IPS-18a (cell line): Measurements from ENCODE around the gene CACNA1C.
"Not testable (repeated sequence)": the region's sequence is repeated elsewhere in the genome, so short reads cannot be mapped to it uniquely, and the experiment has no call there.

Source experiments
- H3K27ac ChIP-seq: one replicate; pipeline ENCODE4 v1.5.1; 2013; ENCODE audit warnings: low read length
- H3K27me3 ChIP-seq: one replicate; pipeline ENCODE4 v1.6.1; 2013; ENCODE audit warnings: mild to moderate bottlenecking, low read length; ENCODE audit not compliant: control insufficient read depth, insufficient read depth
- H3K36me3 ChIP-seq: one replicate; pipeline ENCODE4 v1.6.1; 2013; ENCODE audit warnings: low read depth, low read length; ENCODE audit not compliant: control insufficient read depth
- H3K4me1 ChIP-seq: one replicate; pipeline ENCODE4 v1.6.1; 2013; ENCODE audit warnings: low read depth, low read length; ENCODE audit not compliant: control insufficient read depth
- H3K4me3 ChIP-seq: one replicate; pipeline ENCODE4 v1.5.1; 2013; ENCODE audit warnings: low read length
- H3K9ac ChIP-seq: one replicate; pipeline ENCODE4 v1.6.1; 2013; ENCODE audit warnings: mild to moderate bottlenecking, low read length, moderate library complexity
- H3K9me3 ChIP-seq: one replicate; pipeline ENCODE4 v1.6.1; 2013; ENCODE audit warnings: low read depth, low read length; ENCODE audit not compliant: control insufficient read depth

Gene CACNA1C

GRCh38 chr12:2489275-2489674 is 436.5 kb downstream of the CACNA1C start:
- H3K9me3 ChIP-seq = no peaks in the 10 kb centered on the region
- H3K36me3 ChIP-seq = no peaks in the 10 kb centered on the region
- H3K4me3 ChIP-seq = no peak overlapping the region
- no peak overlapping the region for H3K9ac ChIP-seq
- H3K27ac ChIP-seq = no peak overlapping the region
- H3K27me3 ChIP-seq = no peaks in the 10 kb centered on the region
- no peaks in the 10 kb centered on the region for H3K4me1 ChIP-seq

GRCh38 chr12:2490831-2491230 is 438.0 kb downstream of the CACNA1C start:
- no peak overlapping the region for H3K4me3 ChIP-seq
- no peak overlapping the region for H3K9ac ChIP-seq
- H3K27me3 ChIP-seq = no peaks in the 10 kb centered on the region
- H3K4me1 ChIP-seq = no peaks in the 10 kb centered on the region
- no peaks in the 10 kb centered on the region for H3K9me3 ChIP-seq
- H3K27ac ChIP-seq = no peak overlapping the region
- H3K36me3 ChIP-seq = no peaks in the 10 kb centered on the region

- H3K9ac ChIP-seq, H3K4me3 ChIP-seq, H3K9me3 ChIP-seq, H3K27ac ChIP-seq, H3K36me3 ChIP-seq, H3K27me3 ChIP-seq, H3K4me1 ChIP-seq: not testable (repeated sequence)
Observed at GRCh38 chr12:2491349-2491748, 438.6 kb downstream of the CACNA1C start.

GRCh38 chr12:2492236-2492635 is 439.4 kb downstream of the CACNA1C start:
- no peaks in the 10 kb centered on the region for H3K27me3 ChIP-seq
- H3K4me1 ChIP-seq = no peaks in the 10 kb centered on the region
- H3K4me3 ChIP-seq = no peak overlapping the region

GRCh38 chr12:2493086-2493485 is 440.3 kb downstream of the CACNA1C start:
- Histone ChIP-seq H3K4me1 (no peaks in the 10 kb centered on the region), H3K27me3 (no peaks in the 10 kb centered on the region), H3K36me3 (no peaks in the 10 kb centered on the region), H3K9me3 (no peaks in the 10 kb centered on the region), H3K4me3 (no peak overlapping the region), H3K27ac (no peak overlapping the region), H3K9ac (no peak overlapping the region)

More at GRCh38 chr12:2492236-2492635, 439.4 kb downstream of the CACNA1C start:
- Histone ChIP-seq H3K36me3 (no peaks in the 10 kb centered on the region), H3K9me3 (no peaks in the 10 kb centered on the region), H3K9ac (no peak overlapping the region), H3K27ac (no peak overlapping the region)

- H3K27me3 ChIP-seq = no peaks in the 10 kb centered on the region
- H3K9me3 ChIP-seq = no peaks in the 10 kb centered on the region
- H3K36me3 ChIP-seq = no peaks in the 10 kb centered on the region
- H3K27ac ChIP-seq = no peak overlapping the region
- H3K9ac ChIP-seq = no peak overlapping the region
- no peaks in the 10 kb centered on the region for H3K4me1 ChIP-seq
- H3K4me3 ChIP-seq = no peak overlapping the region
Observed at GRCh38 chr12:2494486-2495192, 441.9 kb downstream of the CACNA1C start.

- H3K27ac ChIP-seq = no peak overlapping the region
- H3K27me3 ChIP-seq = no peaks in the 10 kb centered on the region
- H3K9me3 ChIP-seq = no peaks in the 10 kb centered on the region
- no peaks in the 10 kb centered on the region for H3K36me3 ChIP-seq
- no peak overlapping the region for H3K9ac ChIP-seq
- no peaks in the 10 kb centered on the region for H3K4me1 ChIP-seq
- H3K4me3 ChIP-seq = no peak overlapping the region
Observed at GRCh38 chr12:2495417-2496112, 442.8 kb downstream of the CACNA1C start.

GRCh38 chr12:2498964-2499500 is 446.2 kb downstream of the CACNA1C start:
- Histone ChIP-seq H3K4me1 (no peaks in the 10 kb centered on the region), H3K9ac (no peak overlapping the region), H3K9me3 (no peaks in the 10 kb centered on the region), H3K4me3 (no peak overlapping the region), H3K27me3 (no peaks in the 10 kb centered on the region), H3K27ac (no peak overlapping the region), H3K36me3 (no peaks in the 10 kb centered on the region)

GRCh38 chr12:2501464-2502191 is 448.8 kb downstream of the CACNA1C start:
- no peaks in the 10 kb centered on the region for H3K4me1 ChIP-seq
- no peaks in the 10 kb centered on the region for H3K36me3 ChIP-seq
- no peaks in the 10 kb centered on the region for H3K27me3 ChIP-seq
- no peaks in the 10 kb centered on the region for H3K9me3 ChIP-seq
- H3K9ac ChIP-seq = no peak overlapping the region
- H3K27ac ChIP-seq = no peak overlapping the region
- no peak overlapping the region for H3K4me3 ChIP-seq

- no peaks in the 10 kb centered on the region for H3K9me3 ChIP-seq
- no peak overlapping the region for H3K9ac ChIP-seq
- H3K27me3 ChIP-seq = no peaks in the 10 kb centered on the region
- no peak overlapping the region for H3K27ac ChIP-seq
- H3K4me3 ChIP-seq = no peak overlapping the region
- H3K36me3 ChIP-seq = no peaks in the 10 kb centered on the region
- H3K4me1 ChIP-seq = no peaks in the 10 kb centered on the region
Observed at GRCh38 chr12:2503036-2503435, 450.2 kb downstream of the CACNA1C start.

- Histone ChIP-seq H3K9me3 (no peaks in the 10 kb centered on the region), H3K27me3 (no peaks in the 10 kb centered on the region)
Observed at GRCh38 chr12:2503762-2504161, 451.0 kb downstream of the CACNA1C start.

More at GRCh38 chr12:2503762-2504161, 451.0 kb downstream of the CACNA1C start:
- Histone ChIP-seq H3K27ac (no peak overlapping the region), H3K9ac (no peak overlapping the region), H3K4me3 (no peak overlapping the region), H3K36me3 (no peaks in the 10 kb centered on the region), H3K4me1 (no peaks in the 10 kb centered on the region)
